SK-N-MC (cell line): ENCODE results near the gene GUCY1A2.

Experiments
- EZH2 ChIP-seq: fragments of 200-600 bp; sonication (generic); IDR thresholded peaks from one replicate; pipeline ENCODE4 v1.6.1; 2017; ENCODE audit warnings: antibody characterized with exemption
- FOXP2 ChIP-seq: optimal IDR thresholded peaks from 2 replicates; pipeline ENCODE3; 2011; ENCODE audit warnings: mild to moderate bottlenecking, moderate library complexity; ENCODE audit not compliant: insufficient read depth; ENCODE audit errors: extremely low read length, control extremely low read depth

GRCh38 chr11:106821291-106821690 lies 197.0 kb downstream of the GUCY1A2 start:
- TF ChIP-seq EZH2 = no peak
- no peak for TF ChIP-seq FOXP2
